SK-N-SH treated with all-trans-retinoic acid at 6 μM for 48 hours (cell line): ENCODE measurements around the gene LCN2.

ENCODE experiments used
- ATAC-seq: fragments of 200-7000 bp; cut with Tn5 transposase; 3 replicates; pipeline ENCODE4 v1.9.1; 2020; ENCODE audit warnings: mild to moderate bottlenecking, moderate library complexity
- ARNTL ChIP-seq: fragments of 450-650 bp; formaldehyde crosslinking; IDR thresholded peaks from 2 replicates; pipeline ENCODE4 v1.5.0; 2020; ENCODE audit warnings: low read depth, mild to moderate bottlenecking, moderate library complexity, borderline replicate concordance
- BACH2 ChIP-seq: fragments of 250-450 bp; sonication (Bioruptor Pico); IDR thresholded peaks from 2 replicates; pipeline ENCODE4 v1.9.0; 2021; ENCODE audit warnings: mild to moderate bottlenecking, borderline replicate concordance
- CSDC2 ChIP-seq: fragments of 250-450 bp; sonication (Bioruptor Pico); IDR thresholded peaks from 2 replicates; pipeline ENCODE4 v1.5.0; 2020; ENCODE audit warnings: mild to moderate bottlenecking, moderate library complexity
- ESRRG ChIP-seq: fragments of 250-450 bp; sonication (Bioruptor Pico); IDR thresholded peaks from 2 replicates; pipeline ENCODE4 v1.6.1; 2021; ENCODE audit warnings: mild to moderate bottlenecking
- GLIS3 ChIP-seq: fragments of 250-450 bp; sonication (Bioruptor Pico); IDR thresholded peaks from 2 replicates; pipeline ENCODE4 v1.5.0; 2020; ENCODE audit warnings: mild to moderate bottlenecking, moderate library complexity
- ISL1 ChIP-seq: fragments of 250-450 bp; sonication (Bioruptor Pico); IDR thresholded peaks from 2 replicates; pipeline ENCODE4 v2.1.2; 2022; ENCODE audit warnings: mild to moderate bottlenecking, moderate library complexity
- OSR1 ChIP-seq: fragments of 250-450 bp; sonication (Bioruptor Pico); IDR thresholded peaks from 2 replicates; pipeline ENCODE4 v1.8.0; 2022; ENCODE audit warnings: moderate library complexity, mild to moderate bottlenecking, inconsistent platforms
- PPARA ChIP-seq: fragments of 250-450 bp; sonication (Bioruptor Pico); IDR thresholded peaks from 2 replicates; pipeline ENCODE4 v1.5.0; 2020; ENCODE audit warnings: mild to moderate bottlenecking, borderline replicate concordance
- RARB ChIP-seq: fragments of 250-450 bp; sonication (Bioruptor Pico); IDR thresholded peaks from 2 replicates; pipeline ENCODE4 v1.8.0; 2021; ENCODE audit warnings: mild to moderate bottlenecking, moderate library complexity
- SNAI2 ChIP-seq: fragments of 250-450 bp; sonication (Bioruptor Pico); IDR thresholded peaks from 2 replicates; pipeline ENCODE4 v1.5.0; 2020; ENCODE audit warnings: mild to moderate bottlenecking, moderate library complexity
- TCF4 ChIP-seq: fragments of 250-450 bp; sonication (Bioruptor Pico); IDR thresholded peaks from 2 replicates; pipeline ENCODE4 v1.8.0; 2021; ENCODE audit warnings: mild to moderate bottlenecking, moderate library complexity, borderline replicate concordance
- TOX ChIP-seq: fragments of 250-450 bp; sonication (Bioruptor Pico); IDR thresholded peaks from 2 replicates; pipeline ENCODE4 v1.8.0; 2021; ENCODE audit warnings: mild to moderate bottlenecking, moderate library complexity, borderline replicate concordance
- ZC3H10 ChIP-seq: fragments of 250-450 bp; sonication (Bioruptor Pico); IDR thresholded peaks from 2 replicates; pipeline ENCODE4 v1.5.1; 2021; ENCODE audit warnings: mild to moderate bottlenecking, moderate library complexity
- ZFP3 ChIP-seq: fragments of 250-450 bp; sonication (Bioruptor Pico); IDR thresholded peaks from 2 replicates; pipeline ENCODE4 v1.5.0; 2020; ENCODE audit warnings: mild to moderate bottlenecking, moderate library complexity
- ZNF565 ChIP-seq: fragments of 450-650 bp; formaldehyde crosslinking; conservative IDR thresholded peaks from 2 replicates; pipeline ENCODE4 v1.5.0; 2020; ENCODE audit warnings: low read depth, mild to moderate bottlenecking, moderate library complexity
- ZNF70 ChIP-seq: fragments of 450-650 bp; formaldehyde crosslinking; IDR thresholded peaks from 2 replicates; pipeline ENCODE4 v1.5.0; 2020; ENCODE audit warnings: mild to moderate bottlenecking, moderate library complexity
- TF ChIP-seq, protein P1 (sequence below): fragments of 250-450 bp; sonication (Bioruptor Pico); IDR thresholded peaks from 2 replicates; pipeline ENCODE4 v1.5.0; 2020; ENCODE audit warnings: mild to moderate bottlenecking, moderate library complexity
- TF ChIP-seq, protein P2 (sequence below): fragments of 250-450 bp; sonication (Bioruptor Pico); IDR thresholded peaks from 2 replicates; pipeline ENCODE4 v1.5.1; 2021; ENCODE audit warnings: mild to moderate bottlenecking, moderate library complexity
- TF ChIP-seq, protein P3 (sequence below): fragments of 250-450 bp; sonication (Bioruptor Pico); IDR thresholded peaks from 2 replicates; pipeline ENCODE4 v1.8.0; 2021; ENCODE audit warnings: low read depth, mild to moderate bottlenecking, moderate library complexity, borderline replicate concordance
- TF ChIP-seq, protein P4 (sequence below): fragments of 250-450 bp; sonication (Bioruptor Pico); IDR thresholded peaks from 2 replicates; pipeline ENCODE4 v1.5.1; 2020; ENCODE audit warnings: low read depth, mild to moderate bottlenecking, moderate library complexity
- TF ChIP-seq, protein P5 (sequence below): fragments of 250-450 bp; sonication (Bioruptor Pico); IDR thresholded peaks from 2 replicates; pipeline ENCODE4 v1.8.0; 2020; ENCODE audit warnings: mild to moderate bottlenecking, moderate library complexity, borderline replicate concordance

LCN2 gene

DNA sequence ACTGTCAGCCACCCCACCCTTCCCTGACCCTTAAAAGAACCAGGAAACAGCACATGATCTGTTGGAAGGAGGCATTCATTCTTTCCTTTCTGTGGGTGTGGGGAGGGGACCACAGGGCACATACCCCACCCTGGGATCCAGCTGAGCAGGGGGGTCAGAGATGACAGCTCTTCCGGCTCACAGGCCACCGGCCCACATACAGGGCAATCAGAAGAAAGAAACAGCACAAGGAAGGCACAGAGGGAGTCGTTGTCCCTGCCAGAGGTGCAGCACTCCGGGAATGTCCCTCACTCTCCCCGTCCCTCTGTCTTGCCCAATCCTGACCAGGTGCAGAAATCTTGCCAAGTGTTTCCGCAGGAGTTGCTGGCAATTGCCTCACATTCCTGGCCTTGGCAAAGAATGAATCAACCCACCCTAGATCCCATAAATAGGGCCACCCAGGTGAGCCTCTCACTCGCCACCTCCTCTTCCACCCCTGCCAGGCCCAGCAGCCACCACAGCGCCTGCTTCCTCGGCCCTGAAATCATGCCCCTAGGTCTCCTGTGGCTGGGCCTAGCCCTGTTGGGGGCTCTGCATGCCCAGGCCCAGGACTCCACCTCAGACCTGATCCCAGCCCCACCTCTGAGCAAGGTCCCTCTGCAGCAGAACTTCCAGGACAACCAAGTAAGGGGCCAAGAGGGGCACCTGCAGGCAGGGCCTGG lies at the start of gene LCN2:
LCN2 (plus strand) TSS at position 453 of the 701 bp plus-strand sequence; CDS start at position 526, 73 bp downstream.
- ATAC-seq: no peak
- TF ChIP-seq GLIS3 (CRISPR knock-in tag): no peak
- no peak for TF ChIP-seq RARB (CRISPR knock-in tag)
- TF ChIP-seq ZFP3 (CRISPR knock-in tag): no peak
- no peak for TF ChIP-seq SNAI2 (CRISPR knock-in tag)
- TF ChIP-seq, protein P1, sequence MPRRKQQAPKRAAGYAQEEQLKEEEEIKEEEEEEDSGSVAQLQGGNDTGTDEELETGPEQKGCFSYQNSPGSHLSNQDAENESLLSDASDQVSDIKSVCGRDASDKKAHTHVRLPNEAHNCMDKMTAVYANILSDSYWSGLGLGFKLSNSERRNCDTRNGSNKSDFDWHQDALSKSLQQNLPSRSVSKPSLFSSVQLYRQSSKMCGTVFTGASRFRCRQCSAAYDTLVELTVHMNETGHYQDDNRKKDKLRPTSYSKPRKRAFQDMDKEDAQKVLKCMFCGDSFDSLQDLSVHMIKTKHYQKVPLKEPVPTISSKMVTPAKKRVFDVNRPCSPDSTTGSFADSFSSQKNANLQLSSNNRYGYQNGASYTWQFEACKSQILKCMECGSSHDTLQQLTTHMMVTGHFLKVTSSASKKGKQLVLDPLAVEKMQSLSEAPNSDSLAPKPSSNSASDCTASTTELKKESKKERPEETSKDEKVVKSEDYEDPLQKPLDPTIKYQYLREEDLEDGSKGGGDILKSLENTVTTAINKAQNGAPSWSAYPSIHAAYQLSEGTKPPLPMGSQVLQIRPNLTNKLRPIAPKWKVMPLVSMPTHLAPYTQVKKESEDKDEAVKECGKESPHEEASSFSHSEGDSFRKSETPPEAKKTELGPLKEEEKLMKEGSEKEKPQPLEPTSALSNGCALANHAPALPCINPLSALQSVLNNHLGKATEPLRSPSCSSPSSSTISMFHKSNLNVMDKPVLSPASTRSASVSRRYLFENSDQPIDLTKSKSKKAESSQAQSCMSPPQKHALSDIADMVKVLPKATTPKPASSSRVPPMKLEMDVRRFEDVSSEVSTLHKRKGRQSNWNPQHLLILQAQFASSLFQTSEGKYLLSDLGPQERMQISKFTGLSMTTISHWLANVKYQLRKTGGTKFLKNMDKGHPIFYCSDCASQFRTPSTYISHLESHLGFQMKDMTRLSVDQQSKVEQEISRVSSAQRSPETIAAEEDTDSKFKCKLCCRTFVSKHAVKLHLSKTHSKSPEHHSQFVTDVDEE: no peak
- no peak for TF ChIP-seq TCF4 (CRISPR knock-in tag)
- no peak for TF ChIP-seq TOX (CRISPR knock-in tag)
- TF ChIP-seq, protein P2, sequence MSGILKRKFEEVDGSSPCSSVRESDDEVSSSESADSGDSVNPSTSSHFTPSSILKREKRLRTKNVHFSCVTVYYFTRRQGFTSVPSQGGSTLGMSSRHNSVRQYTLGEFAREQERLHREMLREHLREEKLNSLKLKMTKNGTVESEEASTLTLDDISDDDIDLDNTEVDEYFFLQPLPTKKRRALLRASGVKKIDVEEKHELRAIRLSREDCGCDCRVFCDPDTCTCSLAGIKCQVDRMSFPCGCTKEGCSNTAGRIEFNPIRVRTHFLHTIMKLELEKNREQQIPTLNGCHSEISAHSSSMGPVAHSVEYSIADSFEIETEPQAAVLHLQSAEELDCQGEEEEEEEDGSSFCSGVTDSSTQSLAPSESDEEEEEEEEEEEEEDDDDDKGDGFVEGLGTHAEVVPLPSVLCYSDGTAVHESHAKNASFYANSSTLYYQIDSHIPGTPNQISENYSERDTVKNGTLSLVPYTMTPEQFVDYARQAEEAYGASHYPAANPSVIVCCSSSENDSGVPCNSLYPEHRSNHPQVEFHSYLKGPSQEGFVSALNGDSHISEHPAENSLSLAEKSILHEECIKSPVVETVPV (CRISPR knock-in tag): no peak
- TF ChIP-seq, protein P3, sequence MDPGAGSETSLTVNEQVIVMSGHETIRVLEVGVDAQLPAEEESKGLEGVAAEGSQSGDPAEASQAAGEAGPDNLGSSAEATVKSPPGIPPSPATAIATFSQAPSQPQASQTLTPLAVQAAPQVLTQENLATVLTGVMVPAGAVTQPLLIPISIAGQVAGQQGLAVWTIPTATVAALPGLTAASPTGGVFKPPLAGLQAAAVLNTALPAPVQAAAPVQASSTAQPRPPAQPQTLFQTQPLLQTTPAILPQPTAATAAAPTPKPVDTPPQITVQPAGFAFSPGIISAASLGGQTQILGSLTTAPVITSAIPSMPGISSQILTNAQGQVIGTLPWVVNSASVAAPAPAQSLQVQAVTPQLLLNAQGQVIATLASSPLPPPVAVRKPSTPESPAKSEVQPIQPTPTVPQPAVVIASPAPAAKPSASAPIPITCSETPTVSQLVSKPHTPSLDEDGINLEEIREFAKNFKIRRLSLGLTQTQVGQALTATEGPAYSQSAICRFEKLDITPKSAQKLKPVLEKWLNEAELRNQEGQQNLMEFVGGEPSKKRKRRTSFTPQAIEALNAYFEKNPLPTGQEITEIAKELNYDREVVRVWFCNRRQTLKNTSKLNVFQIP: no peak
- no peak for TF ChIP-seq ZC3H10
- no peak for TF ChIP-seq ZNF70 (CRISPR knock-in tag)
- TF ChIP-seq ESRRG (CRISPR knock-in tag): no peak
- no peak for TF ChIP-seq CSDC2 (CRISPR knock-in tag)
- TF ChIP-seq ARNTL (CRISPR knock-in tag): no peak
- no peak for TF ChIP-seq ISL1
- TF ChIP-seq OSR1 (CRISPR knock-in tag): no peak
- TF ChIP-seq BACH2 (CRISPR knock-in tag): no peak
- no peak for TF ChIP-seq PPARA (CRISPR knock-in tag)
- TF ChIP-seq, all 23 proteins: peak for 0

DNA sequence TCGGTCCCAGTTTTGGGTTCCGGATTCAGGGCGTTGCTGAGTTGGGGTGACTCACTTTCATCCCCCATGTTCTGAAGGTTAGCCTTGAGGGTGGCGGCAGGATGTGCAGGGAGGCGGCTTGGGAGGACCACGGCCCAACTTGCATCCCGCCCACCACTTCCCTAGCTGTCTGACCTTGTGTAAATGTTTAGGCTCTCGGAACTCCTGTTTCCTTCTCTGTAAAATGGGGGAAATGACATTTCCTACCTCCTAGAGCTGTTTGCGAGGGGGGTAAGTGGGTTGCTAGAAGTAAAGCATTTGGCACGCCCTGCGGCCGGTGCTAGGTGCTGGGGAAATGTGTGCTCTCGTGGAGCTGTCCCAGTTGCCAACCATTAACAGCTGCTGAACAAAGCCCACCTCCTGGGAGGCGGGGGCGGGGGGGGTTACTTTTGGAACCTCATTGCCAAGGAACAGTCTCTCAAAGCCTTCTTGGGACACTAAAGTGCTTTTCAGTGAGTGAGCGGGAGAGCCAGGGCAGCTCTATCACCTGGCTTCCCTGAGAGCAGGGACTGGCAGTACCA lies 49.2 kb upstream of the LCN2 start:
- TF ChIP-seq ZNF565 (CRISPR knock-in tag): no peak
- TF ChIP-seq ZNF70 (CRISPR knock-in tag): no peak
- no peak for TF ChIP-seq ESRRG (CRISPR knock-in tag)
- no peak for TF ChIP-seq BACH2 (CRISPR knock-in tag)
- TF ChIP-seq PPARA (CRISPR knock-in tag): no peak
- TF ChIP-seq RARB (CRISPR knock-in tag): no peak
- TF ChIP-seq SNAI2 (CRISPR knock-in tag): no peak
- TF ChIP-seq, protein P4, sequence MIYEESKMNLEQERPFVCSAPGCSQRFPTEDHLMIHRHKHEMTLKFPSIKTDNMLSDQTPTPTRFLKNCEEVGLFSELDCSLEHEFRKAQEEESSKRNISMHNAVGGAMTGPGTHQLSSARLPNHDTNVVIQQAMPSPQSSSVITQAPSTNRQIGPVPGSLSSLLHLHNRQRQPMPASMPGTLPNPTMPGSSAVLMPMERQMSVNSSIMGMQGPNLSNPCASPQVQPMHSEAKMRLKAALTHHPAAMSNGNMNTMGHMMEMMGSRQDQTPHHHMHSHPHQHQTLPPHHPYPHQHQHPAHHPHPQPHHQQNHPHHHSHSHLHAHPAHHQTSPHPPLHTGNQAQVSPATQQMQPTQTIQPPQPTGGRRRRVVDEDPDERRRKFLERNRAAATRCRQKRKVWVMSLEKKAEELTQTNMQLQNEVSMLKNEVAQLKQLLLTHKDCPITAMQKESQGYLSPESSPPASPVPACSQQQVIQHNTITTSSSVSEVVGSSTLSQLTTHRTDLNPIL: no peak
- ATAC-seq: no peak

DNA sequence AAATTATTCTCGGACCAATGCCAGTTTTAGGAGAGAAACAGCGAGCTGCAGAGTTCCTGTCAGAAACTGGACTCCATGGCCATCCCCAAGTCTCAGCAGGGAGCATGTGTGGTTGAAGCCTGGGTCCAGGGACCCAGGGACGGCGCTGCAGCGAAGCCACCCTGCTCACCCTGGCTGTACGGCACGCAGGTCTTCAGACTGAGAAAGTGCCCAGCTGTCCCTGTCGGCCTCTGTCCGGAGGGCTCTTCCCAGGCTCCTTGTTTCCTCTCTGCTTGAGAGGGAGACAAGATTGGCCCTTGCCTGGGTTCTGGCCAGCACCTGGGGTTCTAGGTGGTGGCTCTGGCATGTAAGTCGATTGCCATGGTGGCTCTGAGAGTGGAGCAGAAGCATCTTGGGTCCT lies 48.7 kb upstream of the LCN2 start:
- ATAC-seq: no peak
- TF ChIP-seq TOX (CRISPR knock-in tag) (no peak), RARB (CRISPR knock-in tag) (no peak), PPARA (CRISPR knock-in tag) (no peak), TCF4 (CRISPR knock-in tag) (no peak), CSDC2 (CRISPR knock-in tag) (no peak)
- TF ChIP-seq, protein P5, sequence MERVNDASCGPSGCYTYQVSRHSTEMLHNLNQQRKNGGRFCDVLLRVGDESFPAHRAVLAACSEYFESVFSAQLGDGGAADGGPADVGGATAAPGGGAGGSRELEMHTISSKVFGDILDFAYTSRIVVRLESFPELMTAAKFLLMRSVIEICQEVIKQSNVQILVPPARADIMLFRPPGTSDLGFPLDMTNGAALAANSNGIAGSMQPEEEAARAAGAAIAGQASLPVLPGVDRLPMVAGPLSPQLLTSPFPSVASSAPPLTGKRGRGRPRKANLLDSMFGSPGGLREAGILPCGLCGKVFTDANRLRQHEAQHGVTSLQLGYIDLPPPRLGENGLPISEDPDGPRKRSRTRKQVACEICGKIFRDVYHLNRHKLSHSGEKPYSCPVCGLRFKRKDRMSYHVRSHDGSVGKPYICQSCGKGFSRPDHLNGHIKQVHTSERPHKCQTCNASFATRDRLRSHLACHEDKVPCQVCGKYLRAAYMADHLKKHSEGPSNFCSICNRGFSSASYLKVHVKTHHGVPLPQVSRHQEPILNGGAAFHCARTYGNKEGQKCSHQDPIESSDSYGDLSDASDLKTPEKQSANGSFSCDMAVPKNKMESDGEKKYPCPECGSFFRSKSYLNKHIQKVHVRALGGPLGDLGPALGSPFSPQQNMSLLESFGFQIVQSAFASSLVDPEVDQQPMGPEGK (CRISPR knock-in tag): no peak
- TF ChIP-seq, protein P2 (CRISPR knock-in tag): no peak
